Glomerular endothelial cell (primary cell): ENCODE results near the gene PRDM16. TPM values are rescaled to one million over a fixed set of nuclear protein-coding genes. Genes with fewer than 3 reads are reported as not detected.

Experiments
- DNase-seq: peaks from one replicate; pipeline ENCODE4 v3.0.0-alpha.2; 2011; ENCODE audit warnings: low read depth, low spot score; ENCODE audit errors: extremely low read depth
- total RNA-seq: library from RNA; depleted of rRNA; stranded (reverse); fragments of >200 nt; gene quantifications from 2 replicates; pipeline ENCODE4 v1.2.3, GENCODE V29; 2015

PRDM16 gene
- total RNA-seq, 1 donor from 2014 or later = 0.12 TPM

- DNase-seq = no peak
These were observed 364.8 kb downstream of the PRDM16 start for GRCh38 chr1:3433596-3434320.

GRCh38 chr1:3434406-3435110, 365.6 kb downstream of the PRDM16 start:
- DNase-seq = no peak

- no peak for DNase-seq
These were observed 366.7 kb downstream of the PRDM16 start for GRCh38 chr1:3435666-3436065.

GRCh38 chr1:3436451-3436850, 367.4 kb downstream of the PRDM16 start:
- DNase-seq = no peak

GRCh38 chr1:3436901-3437300, 367.9 kb downstream of the PRDM16 start:
- no peak for DNase-seq

GRCh38 chr1:3438661-3439180, 369.7 kb downstream of the PRDM16 start:
- no peak for DNase-seq

GRCh38 chr1:3439346-3440299, 370.6 kb downstream of the PRDM16 start:
- no peak for DNase-seq

- DNase-seq = no peak
These were observed 371.3 kb downstream of the PRDM16 start for GRCh38 chr1:3440300-3440681.

- no peak for DNase-seq
These were observed 371.9 kb downstream of the PRDM16 start for GRCh38 chr1:3440711-3441409.

GRCh38 chr1:3441410-3441847, 372.4 kb downstream of the PRDM16 start:
- no peak for DNase-seq

GRCh38 chr1:3441880-3442279, 372.9 kb downstream of the PRDM16 start:
- DNase-seq = no peak

GRCh38 chr1:3442331-3442730, 373.3 kb downstream of the PRDM16 start:
- no peak for DNase-seq

GRCh38 chr1:3442901-3443300, 373.9 kb downstream of the PRDM16 start:
- no peak for DNase-seq

- DNase-seq = no peak
These were observed 374.8 kb downstream of the PRDM16 start for GRCh38 chr1:3443807-3444206.

- DNase-seq = no peak
These were observed 375.3 kb downstream of the PRDM16 start for GRCh38 chr1:3444298-3444697.

- no peak for DNase-seq
These were observed 375.7 kb downstream of the PRDM16 start for GRCh38 chr1:3444736-3445135.

GRCh38 chr1:3450202-3450863, 381.3 kb downstream of the PRDM16 start:
- DNase-seq = no peak

GRCh38 chr1:3450983-3451382, 382.0 kb downstream of the PRDM16 start:
- DNase-seq = no peak

GRCh38 chr1:3451994-3452865, 383.2 kb downstream of the PRDM16 start:
- no peak for DNase-seq
